ENCODE data around the gene OR9I1. TPM values are rescaled to one million over a fixed set of nuclear protein-coding genes. Genes with fewer than 3 reads are reported as not detected.

OR9I1 gene
- total and polyA plus RNA-seq, 9 donors: not detected

DNA sequence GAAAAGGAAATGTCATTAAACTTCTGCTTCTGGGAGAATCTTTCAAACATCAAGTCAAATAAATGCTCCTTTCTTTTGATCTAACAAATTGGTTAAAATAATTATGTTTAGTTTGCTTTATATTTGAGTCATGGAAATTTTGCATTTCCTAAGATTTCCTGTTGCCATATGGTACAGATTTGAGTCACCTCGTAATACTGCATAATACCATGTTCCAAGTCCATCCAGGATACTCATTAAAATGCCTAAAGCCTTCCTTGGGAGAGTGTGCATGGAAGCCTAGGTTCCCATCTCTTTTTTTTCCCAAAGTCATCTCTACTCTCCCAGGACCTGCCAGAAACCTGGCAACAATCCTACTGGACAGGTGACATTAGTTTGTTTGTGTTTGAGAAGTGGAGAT lies 4.2 kb downstream of the OR9I1 start:
- H3K4me1 ChIP-seq (ENCODE audit: control insufficient read depth, insufficient read depth, low read length): no peaks in the 10 kb centered on the region
- no peaks in the 10 kb centered on the region for H3K36me3 ChIP-seq (ENCODE audit: control insufficient read depth, insufficient read depth, low read length)
- no peak overlapping the region for H3K4me3 ChIP-seq (ENCODE audit: low read length)
- H3K27ac ChIP-seq (ENCODE audit: low read length): no peak overlapping the region
- no CpG with 5 or more reads among the region's 1 CpG for WGBS (ENCODE audit: insufficient coverage)
- DNase-seq: no peak
- no peaks in the 10 kb centered on the region for H3K27me3 ChIP-seq (ENCODE audit: control insufficient read depth, insufficient read depth, low read length)
- H3K9me3 ChIP-seq (replicated peaks; ENCODE audit: control insufficient read depth, low read depth, low read length): peaks cover under 1% of the 10 kb centered on the region

DNA sequence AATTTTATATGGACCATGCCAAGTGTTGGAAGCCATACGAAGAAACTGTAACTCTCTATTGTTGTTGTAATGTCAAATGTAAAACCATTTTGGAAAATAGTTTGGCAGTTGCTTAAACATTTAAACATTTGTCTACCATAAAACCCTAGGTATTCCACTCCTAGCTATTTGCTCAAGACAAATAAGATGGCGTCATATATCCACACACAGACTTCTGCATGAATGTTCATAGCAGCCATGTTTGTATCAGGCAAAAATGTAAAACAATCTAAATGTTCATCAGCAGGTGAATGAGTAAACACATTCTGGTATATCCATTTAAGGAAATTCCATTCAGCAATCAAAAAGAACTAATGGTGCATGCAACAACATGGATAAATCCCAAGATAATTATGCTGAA lies 27.9 kb downstream of the OR9I1 start:
- no peaks in the 10 kb centered on the region for H3K36me3 ChIP-seq (ENCODE audit: control insufficient read depth, insufficient read depth, low read length)
- WGBS (ENCODE audit: insufficient coverage): no CpG with 5 or more reads among the region's 2 CpGs

DNA sequence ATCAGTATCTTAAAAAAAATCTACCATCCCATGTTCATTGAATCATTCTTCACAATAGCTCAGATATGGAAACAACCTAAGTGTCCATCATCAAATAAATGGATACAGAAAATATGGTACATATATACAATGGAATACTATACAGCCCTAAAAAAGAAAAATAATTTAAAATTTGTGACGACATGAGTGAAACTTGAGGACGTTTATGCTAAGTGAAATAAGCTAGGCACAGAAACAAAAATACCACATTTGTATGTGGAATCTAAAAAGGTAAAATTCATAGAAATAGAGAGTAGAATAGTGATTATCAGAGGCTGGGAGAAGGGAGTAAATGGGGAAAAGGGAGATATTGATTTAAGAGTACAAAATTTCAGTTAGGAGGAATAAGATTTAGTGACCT lies 38.8 kb downstream of the OR9I1 start:
- H3K27ac ChIP-seq (ENCODE audit: low read length): no peak overlapping the region
- no peak overlapping the region for H3K4me3 ChIP-seq (ENCODE audit: low read length)
- no peaks in the 10 kb centered on the region for H3K27me3 ChIP-seq (ENCODE audit: control insufficient read depth, insufficient read depth, low read length)
- no peak for DNase-seq
- no CpG with 5 or more reads among the region's 2 CpGs for WGBS (ENCODE audit: insufficient coverage)
- H3K4me1 ChIP-seq (ENCODE audit: control insufficient read depth, insufficient read depth, low read length): no peaks in the 10 kb centered on the region
- no peaks in the 10 kb centered on the region for H3K36me3 ChIP-seq (ENCODE audit: control insufficient read depth, insufficient read depth, low read length)
- H3K9me3 ChIP-seq (replicated peaks; ENCODE audit: control insufficient read depth, low read depth, low read length): no peaks in the 10 kb centered on the region

More for the DNA sequence above, 27.9 kb downstream of the OR9I1 start:
- DNase-seq: no peak
- no peaks in the 10 kb centered on the region for H3K27me3 ChIP-seq (ENCODE audit: control insufficient read depth, insufficient read depth, low read length)
- no peak overlapping the region for H3K27ac ChIP-seq (ENCODE audit: low read length)
- H3K9me3 ChIP-seq (replicated peaks; ENCODE audit: control insufficient read depth, low read depth, low read length): peaks cover under 1% of the 10 kb centered on the region
- H3K4me1 ChIP-seq (ENCODE audit: control insufficient read depth, insufficient read depth, low read length): no peaks in the 10 kb centered on the region
- H3K4me3 ChIP-seq (ENCODE audit: low read length): no peak overlapping the region

DNA sequence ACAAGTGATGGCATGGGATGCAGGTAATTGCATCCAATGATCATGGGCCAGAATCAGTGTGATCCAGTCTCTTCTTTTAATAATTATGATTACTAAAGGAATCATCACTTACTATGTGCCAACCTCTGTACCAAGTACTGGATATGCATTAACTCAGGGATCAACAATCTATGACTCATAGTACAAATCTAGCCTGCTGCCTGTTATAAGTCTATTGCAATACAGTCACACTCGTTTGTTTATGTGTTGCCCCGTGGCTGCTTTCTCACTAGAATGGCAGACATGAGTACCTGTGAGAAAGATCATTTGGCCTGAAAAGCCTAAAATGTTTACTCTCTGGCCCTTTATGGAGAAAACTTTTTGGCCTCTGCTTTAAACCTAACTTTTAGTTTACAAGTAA lies 49.5 kb downstream of the OR9I1 start:
- WGBS (ENCODE audit: insufficient coverage): no CpG with 5 or more reads among the region's 2 CpGs
- Histone ChIP-seq H3K27me3 (ENCODE audit: control insufficient read depth, insufficient read depth, low read length) (no peaks in the 10 kb centered on the region), H3K36me3 (ENCODE audit: control insufficient read depth, insufficient read depth, low read length) (no peaks in the 10 kb centered on the region), H3K4me1 (ENCODE audit: control insufficient read depth, insufficient read depth, low read length) (no peaks in the 10 kb centered on the region), H3K27ac (ENCODE audit: low read length) (no peak overlapping the region), H3K9me3 (replicated peaks; ENCODE audit: control insufficient read depth, low read depth, low read length) (no peaks in the 10 kb centered on the region), H3K4me3 (ENCODE audit: low read length) (no peak overlapping the region)
- DNase-seq: no peak

DNA sequence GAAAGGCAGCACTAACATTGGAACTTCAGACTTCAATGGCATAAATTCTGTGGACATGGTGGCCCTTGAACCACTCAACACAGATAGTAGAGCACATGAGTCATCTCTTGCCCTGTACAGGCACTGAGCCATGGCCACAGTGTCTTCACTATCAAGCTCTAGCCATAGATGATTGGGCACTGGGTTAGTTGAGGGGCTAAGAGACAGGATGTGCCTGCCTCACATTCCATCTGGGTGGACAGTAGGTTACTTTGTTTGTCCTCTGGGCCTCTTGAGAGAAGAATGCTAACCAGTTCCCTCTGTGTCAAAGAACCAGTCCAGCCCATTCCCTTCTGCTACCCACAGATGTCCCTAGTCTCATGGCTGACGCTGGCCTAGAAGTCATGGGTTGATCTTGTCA lies 54.7 kb downstream of the OR9I1 start:
- H3K36me3 ChIP-seq (ENCODE audit: control insufficient read depth, insufficient read depth, low read length): no peaks in the 10 kb centered on the region
- no peak for DNase-seq
- 57% methylated on average over 1 of the region's 1 CpG for WGBS (ENCODE audit: insufficient coverage)
- H3K27me3 ChIP-seq (ENCODE audit: control insufficient read depth, insufficient read depth, low read length): no peaks in the 10 kb centered on the region
- no peak overlapping the region for H3K27ac ChIP-seq (ENCODE audit: low read length)
- no peak overlapping the region for H3K4me3 ChIP-seq (ENCODE audit: low read length)
- no peaks in the 10 kb centered on the region for H3K9me3 ChIP-seq (replicated peaks; ENCODE audit: control insufficient read depth, low read depth, low read length)
- H3K4me1 ChIP-seq (ENCODE audit: control insufficient read depth, insufficient read depth, low read length): no peaks in the 10 kb centered on the region

DNA sequence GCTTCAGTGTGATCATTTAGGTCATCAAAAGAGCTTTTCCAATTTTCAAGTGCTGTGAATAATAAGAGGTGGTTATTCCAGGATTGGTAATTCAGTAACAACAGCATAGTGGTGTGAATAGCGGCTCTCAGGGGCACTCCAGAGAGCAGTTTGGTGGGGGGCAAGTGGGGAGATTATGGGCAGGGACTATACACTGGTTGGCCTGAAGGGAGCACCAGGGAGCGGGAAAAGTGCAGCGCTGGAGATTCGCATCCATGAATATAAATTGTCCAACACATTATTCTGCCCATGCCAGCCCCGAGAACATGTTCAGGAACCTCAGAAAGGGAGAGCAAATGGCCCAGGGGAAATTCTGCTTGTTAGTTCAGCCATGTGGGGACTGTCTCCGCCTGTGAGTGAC lies 56.7 kb downstream of the OR9I1 start:
- 60% methylated on average over 2 of the region's 6 CpGs for WGBS (ENCODE audit: insufficient coverage)
- Histone ChIP-seq H3K4me1 (ENCODE audit: control insufficient read depth, insufficient read depth, low read length) (no peaks in the 10 kb centered on the region), H3K4me3 (ENCODE audit: low read length) (no peak overlapping the region), H3K27me3 (ENCODE audit: control insufficient read depth, insufficient read depth, low read length) (no peaks in the 10 kb centered on the region), H3K9me3 (replicated peaks; ENCODE audit: control insufficient read depth, low read depth, low read length) (no peaks in the 10 kb centered on the region), H3K36me3 (ENCODE audit: control insufficient read depth, insufficient read depth, low read length) (no peaks in the 10 kb centered on the region), H3K27ac (ENCODE audit: low read length) (no peak overlapping the region)
- no peak for DNase-seq

DNA sequence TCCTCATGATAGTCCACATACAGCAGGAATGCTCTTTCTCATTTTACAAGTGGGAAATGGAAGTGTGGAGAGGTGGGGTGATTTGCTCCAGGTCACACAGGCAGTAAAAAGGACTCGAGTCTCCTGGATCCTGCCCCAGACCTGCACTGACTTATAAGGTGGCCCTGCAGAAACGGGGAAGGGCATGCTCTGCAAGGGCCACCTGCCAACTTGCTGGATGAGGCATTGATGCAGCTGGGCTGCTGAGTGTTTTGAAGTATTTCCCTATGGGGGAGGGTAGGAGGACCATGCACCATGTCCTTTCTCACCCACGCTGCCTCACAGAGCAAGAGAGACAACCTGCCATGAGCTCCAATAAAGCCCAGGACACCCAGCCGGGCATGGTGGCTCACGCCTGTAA lies 57.6 kb downstream of the OR9I1 start:
- no peaks in the 10 kb centered on the region for H3K36me3 ChIP-seq (ENCODE audit: control insufficient read depth, insufficient read depth, low read length)
- no peak for DNase-seq
- WGBS (ENCODE audit: insufficient coverage): 24% methylated on average over 2 of the region's 5 CpGs
- H3K4me3 ChIP-seq (ENCODE audit: low read length): no peak overlapping the region
- H3K27me3 ChIP-seq (ENCODE audit: control insufficient read depth, insufficient read depth, low read length): no peaks in the 10 kb centered on the region
- H3K9me3 ChIP-seq (replicated peaks; ENCODE audit: control insufficient read depth, low read depth, low read length): no peaks in the 10 kb centered on the region
- no peaks in the 10 kb centered on the region for H3K4me1 ChIP-seq (ENCODE audit: control insufficient read depth, insufficient read depth, low read length)
- no peak overlapping the region for H3K27ac ChIP-seq (ENCODE audit: low read length)

Other genes with a start within 250 kb of the OR9I1 start
- gene OR9Q1, start 101.6 kb downstream of the OR9I1 start, total RNA-seq: not detected
- gene OR9Q1, start 101.6 kb downstream of the OR9I1 start, polyA plus RNA-seq (ENCODE audit: insufficient read depth in 1 of 8, insufficient read length in 8 of 8, low replicate concordance in 1 of 8): not detected
- not detected for gene OR6Q1, start 94.6 kb downstream of the OR9I1 start, total RNA-seq
- gene OR6Q1, start 94.6 kb downstream of the OR9I1 start, polyA plus RNA-seq (ENCODE audit: insufficient read depth in 1 of 8, insufficient read length in 8 of 8, low replicate concordance in 1 of 8): not detected
- gene OR9Q2, start 63.5 kb upstream of the OR9I1 start, total RNA-seq: not detected
- gene OR9Q2, start 63.5 kb upstream of the OR9I1 start, polyA plus RNA-seq (ENCODE audit: insufficient read depth in 1 of 8, insufficient read length in 8 of 8, low replicate concordance in 1 of 8): not detected
- gene OR1S2, start 78.6 kb upstream of the OR9I1 start, total RNA-seq: not detected
- gene OR1S2, start 78.6 kb upstream of the OR9I1 start, polyA plus RNA-seq (ENCODE audit: insufficient read depth in 1 of 8, insufficient read length in 8 of 8, low replicate concordance in 1 of 8): not detected
- not detected for gene OR1S1, start 87.2 kb upstream of the OR9I1 start, total RNA-seq
- gene OR1S1, start 87.2 kb upstream of the OR9I1 start, polyA plus RNA-seq (ENCODE audit: insufficient read depth in 1 of 8, insufficient read length in 8 of 8, low replicate concordance in 1 of 8): not detected
- not detected for gene OR10Q1, start 103.4 kb upstream of the OR9I1 start, total RNA-seq
- gene OR10Q1, start 103.4 kb upstream of the OR9I1 start, polyA plus RNA-seq (ENCODE audit: insufficient read depth in 1 of 8, insufficient read length in 8 of 8, low replicate concordance in 1 of 8): under 1 TPM in 1 of 8 donors, not detected in 7; 0.11 TPM
- not detected for gene OR10W1, start 142.7 kb upstream of the OR9I1 start, total RNA-seq
- gene OR10W1, start 142.7 kb upstream of the OR9I1 start, polyA plus RNA-seq (ENCODE audit: insufficient read depth in 1 of 8, insufficient read length in 8 of 8, low replicate concordance in 1 of 8): not detected
- not detected for gene OR5B17, start 233.5 kb upstream of the OR9I1 start, total RNA-seq
- not detected for gene OR5B17, start 233.5 kb upstream of the OR9I1 start, polyA plus RNA-seq (ENCODE audit: insufficient read depth in 1 of 8, insufficient read length in 8 of 8, low replicate concordance in 1 of 8)